GM18867 (cell line): ENCODE results near the gene ZNF358.

Source experiments
- ATAC-seq: cut with Tn5 transposase; IDR thresholded peaks from one replicate; pipeline ENCODE4 v1.9.1; 2021; ENCODE audit warnings: mild to moderate bottlenecking, moderate library complexity; ENCODE audit not compliant: unreplicated experiment

The ZNF358 gene

GRCh38 chr19:7488736-7489353, 27.1 kb upstream of the ZNF358 start, which contains the start of gene PEX11G:
Gene PEX11G (minus strand): TSS chr19:7489035. CDS start chr19:7489010, 25 bp downstream.
- ATAC-seq = peak; percentile 81

- no peak for ATAC-seq
These were observed 26.3 kb upstream of the ZNF358 start for GRCh38 chr19:7489609-7490044.

- no peak for ATAC-seq
These were observed 23.8 kb upstream of the ZNF358 start for GRCh38 chr19:7492142-7492541.

- ATAC-seq = no peak
These were observed 23.3 kb upstream of the ZNF358 start for GRCh38 chr19:7492558-7492957.

GRCh38 chr19:7494416-7495098, 21.3 kb upstream of the ZNF358 start:
- no peak for ATAC-seq

- ATAC-seq = no peak
These were observed 18.6 kb upstream of the ZNF358 start for GRCh38 chr19:7497292-7497691.

GRCh38 chr19:7500811-7501450, 15.0 kb upstream of the ZNF358 start:
- ATAC-seq = no peak

- no peak for ATAC-seq
These were observed 13.4 kb upstream of the ZNF358 start for GRCh38 chr19:7502552-7502951.

GRCh38 chr19:7504684-7505083, 11.2 kb upstream of the ZNF358 start:
- no peak for ATAC-seq

GRCh38 chr19:7505288-7505681, 10.6 kb upstream of the ZNF358 start:
- ATAC-seq = no peak

- ATAC-seq = no peak
These were observed 10.1 kb upstream of the ZNF358 start for GRCh38 chr19:7505682-7506384.

- ATAC-seq = no peak
These were observed 9.2 kb upstream of the ZNF358 start for GRCh38 chr19:7506385-7507328.

- no peak for ATAC-seq
These were observed 8.0 kb upstream of the ZNF358 start for GRCh38 chr19:7507884-7508283.

- no peak for ATAC-seq
These were observed 6.3 kb upstream of the ZNF358 start for GRCh38 chr19:7509625-7510024.

GRCh38 chr19:7512400-7512851, 3.5 kb upstream of the ZNF358 start:
- no peak for ATAC-seq

GRCh38 chr19:7513809-7514642, 1.9 kb upstream of the ZNF358 start:
- ATAC-seq = no peak

- ATAC-seq = no peak
These were observed 726 bp upstream of the ZNF358 start for GRCh38 chr19:7515110-7515644.

- ATAC-seq = no peak
These were observed 430 bp downstream of the ZNF358 start for GRCh38 chr19:7516333-7516732.

- no peak for ATAC-seq
These were observed 975 bp downstream of the ZNF358 start for GRCh38 chr19:7516878-7517277.
